Prostate gland (tissue), 2 donors: ENCODE results near the gene NIT1. TPM values are rescaled to one million over a fixed set of nuclear protein-coding genes. Genes with fewer than 3 reads are reported as not detected.

Experiments used
- DNase-seq: peaks from one replicate; pipeline ENCODE4 v3.0.0-alpha.2; 2019; ENCODE audit warnings: low spot score
- H3K27ac ChIP-seq, 2 donors: fragments of 200-600 bp; sonication (generic); 2 replicates each; pipeline ENCODE4 v1.5.1; 2017 to 2019
- H3K27me3 ChIP-seq: fragments of 200-600 bp; sonication (generic); replicated peaks from 2 replicates; pipeline ENCODE4 v1.5.1; 2019; ENCODE audit not compliant: insufficient read depth
- H3K36me3 ChIP-seq, 2 donors: fragments of 200-600 bp; sonication (generic); 1 replicate in 1 of 2; 2 replicates in 1 of 2; pipeline versions ENCODE4 v1.5.1 to v1.8.1; 2017 to 2019
- H3K4me1 ChIP-seq: fragments of 200-600 bp; sonication (generic); replicated peaks from 2 replicates; pipeline ENCODE4 v1.5.1; 2019
- H3K4me3 ChIP-seq, 2 donors: fragments of 200-600 bp; sonication (generic); 2 replicates each; pipeline ENCODE4 v1.5.1; 2017 to 2019
- H3K9me3 ChIP-seq: fragments of 200-600 bp; sonication (generic); 2 replicates; pipeline ENCODE4 v1.5.1; 2017
- POLR2A ChIP-seq: fragments of 450-650 bp; IDR thresholded peaks from one replicate; pipeline ENCODE4 v1.6.1; 2016; ENCODE audit warnings: antibody characterized with exemption, mild to moderate bottlenecking
- POLR2AphosphoS5 ChIP-seq: sonication (generic); formaldehyde crosslinking; IDR thresholded peaks from one replicate; pipeline ENCODE4 v1.6.1; 2017; ENCODE audit warnings: antibody characterized with exemption
- WGBS: methylation state at CpG from one replicate; pipeline ENCODE4 v1.1.5; 2018; 5-methylcytosine and 5-hydroxymethylcytosine counted together
- intact Hi-C: fragments of 100-400 bp; cut with DNase I; formaldehyde crosslinking; loops from one replicate; pipeline ENCODE4 v1.14.2; 2022
- total RNA-seq, 2 donors: library from RNA; depleted of rRNA; stranded (reverse); fragments of >200 nt; gene quantifications; one replicate each; pipeline ENCODE4 v1.1.0, GENCODE V29; 2016
- TF ChIP-seq, protein P1 (sequence below), 4 experiments: fragments of 200-600 bp in 2 of 4; fragments of 450-650 bp in 2 of 4; sonication (generic) in 2 of 4; IDR thresholded peaks; 1 replicate in 3 of 4; 2 replicates in 1 of 4; pipeline ENCODE4 v1.5.1; 2016 to 2019; ENCODE audit warnings: antibody characterized with exemption in 4 of 4, mild to moderate bottlenecking in 2 of 4, moderate library complexity in 2 of 4

Gene NIT1
- total RNA-seq, 2 donors from 2014 or later: 31.1 to 51.7 TPM

DNA sequence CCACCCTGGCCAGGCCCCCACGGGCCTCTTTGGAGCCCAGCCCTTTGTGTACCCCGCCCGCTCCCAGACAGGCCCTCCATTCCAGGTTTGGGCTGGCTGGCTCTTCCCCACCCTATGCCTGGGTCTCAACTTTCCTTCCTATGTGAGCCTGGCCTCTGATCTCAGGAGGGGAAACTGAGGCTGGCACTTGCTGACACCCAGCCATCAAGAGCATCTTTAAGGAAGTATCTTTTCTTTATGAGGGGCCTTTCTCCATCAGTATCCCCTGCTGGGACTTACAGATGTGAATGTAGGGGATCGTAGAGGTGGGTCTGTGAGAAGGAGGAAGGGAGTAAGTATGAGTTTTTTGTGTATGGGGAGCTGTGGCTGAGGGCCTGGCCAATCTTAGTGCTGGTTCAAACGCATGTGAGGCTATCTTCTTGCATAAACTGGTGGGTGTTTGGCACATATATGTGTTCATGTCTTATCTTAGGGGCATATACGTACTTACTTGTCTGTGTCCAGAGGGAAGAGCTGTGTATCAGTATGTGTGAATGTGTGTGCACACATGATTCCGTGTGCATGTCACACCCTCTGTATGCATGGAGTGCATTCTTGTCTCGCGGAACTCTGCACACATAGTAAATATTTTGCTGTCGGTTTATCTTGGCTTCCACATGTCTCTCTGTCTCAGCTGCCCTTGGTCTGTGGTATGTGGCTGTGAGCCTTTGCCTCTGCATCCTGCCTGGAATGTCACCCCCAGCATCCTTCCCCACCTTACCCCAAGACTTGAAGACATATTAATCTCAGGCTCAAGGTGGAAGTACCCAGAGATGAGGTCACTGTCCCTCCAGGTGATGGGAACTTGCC, 33.9 kb upstream of the NIT1 start:
- 49% methylated on average over 10 of the region's 10 CpGs for WGBS
- H3K9me3 ChIP-seq: no peaks in the 10 kb centered on the region
- DNase-seq: peak; percentile 61
- peak; percentile 10 for TF ChIP-seq POLR2AphosphoS5
- TF ChIP-seq, protein P1, sequence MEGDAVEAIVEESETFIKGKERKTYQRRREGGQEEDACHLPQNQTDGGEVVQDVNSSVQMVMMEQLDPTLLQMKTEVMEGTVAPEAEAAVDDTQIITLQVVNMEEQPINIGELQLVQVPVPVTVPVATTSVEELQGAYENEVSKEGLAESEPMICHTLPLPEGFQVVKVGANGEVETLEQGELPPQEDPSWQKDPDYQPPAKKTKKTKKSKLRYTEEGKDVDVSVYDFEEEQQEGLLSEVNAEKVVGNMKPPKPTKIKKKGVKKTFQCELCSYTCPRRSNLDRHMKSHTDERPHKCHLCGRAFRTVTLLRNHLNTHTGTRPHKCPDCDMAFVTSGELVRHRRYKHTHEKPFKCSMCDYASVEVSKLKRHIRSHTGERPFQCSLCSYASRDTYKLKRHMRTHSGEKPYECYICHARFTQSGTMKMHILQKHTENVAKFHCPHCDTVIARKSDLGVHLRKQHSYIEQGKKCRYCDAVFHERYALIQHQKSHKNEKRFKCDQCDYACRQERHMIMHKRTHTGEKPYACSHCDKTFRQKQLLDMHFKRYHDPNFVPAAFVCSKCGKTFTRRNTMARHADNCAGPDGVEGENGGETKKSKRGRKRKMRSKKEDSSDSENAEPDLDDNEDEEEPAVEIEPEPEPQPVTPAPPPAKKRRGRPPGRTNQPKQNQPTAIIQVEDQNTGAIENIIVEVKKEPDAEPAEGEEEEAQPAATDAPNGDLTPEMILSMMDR (IDR thresholded peaks at IDR 0.05): no peak
- TF ChIP-seq POLR2A: peak; percentile 14
- H3K27me3 ChIP-seq: no peaks in the 10 kb centered on the region
- H3K27ac ChIP-seq: peak overlapping the region; percentile 72 to 79
- H3K36me3 ChIP-seq: no peaks in the 10 kb centered on the region
- intact Hi-C loops: no loop called here
- no peak overlapping the region for H3K4me3 ChIP-seq
- peaks cover 6% of the 10 kb centered on the region for H3K4me1 ChIP-seq

DNA sequence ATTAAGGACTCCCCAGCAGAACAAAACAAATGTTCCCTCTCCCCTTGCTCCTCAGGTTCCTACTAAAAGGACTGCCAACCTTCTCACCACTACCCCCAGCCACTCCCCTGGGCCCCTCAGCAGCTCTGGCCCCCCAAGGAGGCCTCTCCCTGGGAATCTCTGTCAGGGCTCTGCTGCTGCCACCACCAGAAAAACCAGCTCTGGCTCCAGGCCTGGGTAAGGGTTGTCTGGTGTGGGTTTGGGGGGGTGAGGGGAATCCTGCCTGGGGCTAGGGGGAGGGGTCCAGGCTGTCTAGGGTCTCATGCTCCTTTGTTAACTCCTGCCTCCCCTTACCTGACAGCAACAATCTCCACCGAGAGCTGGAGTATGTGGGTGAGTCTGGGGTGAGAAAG, 33.3 kb upstream of the NIT1 start:
- DNase-seq: no peak
- intact Hi-C loops: no loop called here
- WGBS: 91% methylated on average over 1 of the region's 1 CpG
- Histone ChIP-seq H3K36me3 (no peaks in the 10 kb centered on the region), H3K27ac (peak overlapping the region; percentile 72 to 79), H3K9me3 (no peaks in the 10 kb centered on the region), H3K27me3 (no peaks in the 10 kb centered on the region), H3K4me1 (peaks cover 6% of the 10 kb centered on the region), H3K4me3 (no peak overlapping the region)
- TF ChIP-seq POLR2A (no peak), POLR2AphosphoS5 (no peak)
- TF ChIP-seq, protein P1 (IDR thresholded peaks at IDR 0.05): no peak

DNA sequence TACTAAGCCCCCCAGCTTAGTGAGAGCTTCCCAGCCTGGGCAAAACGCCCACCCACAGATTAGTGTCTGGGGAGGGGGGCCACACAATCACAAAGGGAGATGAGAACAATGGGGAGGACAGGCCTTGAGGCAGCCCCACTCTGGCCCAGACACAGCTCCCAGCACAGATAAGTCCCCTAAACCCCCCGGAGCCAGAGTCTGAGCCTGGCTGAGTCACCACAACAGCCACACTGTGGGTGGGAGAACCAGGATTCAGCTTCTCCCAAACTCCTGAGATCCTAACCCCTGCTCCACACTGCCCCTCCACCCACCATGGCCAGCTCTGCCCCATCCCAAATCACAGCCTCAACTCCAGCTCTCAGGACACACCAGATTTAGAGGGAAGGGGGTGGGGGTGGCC, 32.7 kb upstream of the NIT1 start:
- H3K27ac ChIP-seq: peak overlapping the region; percentile 72 to 79
- intact Hi-C loops: no loop called here
- peaks cover 6% of the 10 kb centered on the region for H3K4me1 ChIP-seq
- no peak for DNase-seq
- TF ChIP-seq, protein P1 (IDR thresholded peaks at IDR 0.05): no peak
- no peak for TF ChIP-seq POLR2A
- TF ChIP-seq POLR2AphosphoS5: no peak
- no peak overlapping the region for H3K4me3 ChIP-seq
- H3K27me3 ChIP-seq: no peaks in the 10 kb centered on the region
- no peaks in the 10 kb centered on the region for H3K9me3 ChIP-seq
- no peaks in the 10 kb centered on the region for H3K36me3 ChIP-seq
- WGBS: 64% methylated on average over 2 of the region's 2 CpGs

DNA sequence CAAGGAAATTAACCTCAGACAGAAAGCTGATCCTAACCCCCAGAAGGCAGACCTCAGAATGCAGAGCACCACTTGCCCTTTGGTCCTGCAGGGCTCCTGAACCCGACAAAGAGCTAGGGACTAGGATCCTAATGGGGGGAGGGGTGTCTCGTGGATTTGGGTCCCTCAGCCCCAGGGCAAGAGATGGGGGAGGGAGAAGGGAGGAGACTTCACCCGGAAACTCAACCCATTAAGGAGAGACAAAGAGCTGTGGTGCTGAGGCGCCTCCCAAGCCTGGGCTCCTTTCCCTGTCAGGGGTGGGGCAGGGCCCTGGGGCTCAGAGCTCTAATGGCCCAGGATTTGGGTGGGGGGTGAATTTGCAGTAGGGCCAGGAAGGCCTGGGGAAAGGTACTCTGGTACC, 31.4 kb upstream of the NIT1 start:
- no peak for DNase-seq
- no peak for TF ChIP-seq POLR2AphosphoS5
- TF ChIP-seq, protein P1 (IDR thresholded peaks at IDR 0.05): no peak
- TF ChIP-seq POLR2A: no peak
- H3K9me3 ChIP-seq: no peaks in the 10 kb centered on the region
- H3K27me3 ChIP-seq: no peaks in the 10 kb centered on the region
- WGBS: 31% methylated on average over 4 of the region's 4 CpGs
- peak overlapping the region; percentile 41 to 79 for H3K27ac ChIP-seq
- intact Hi-C loops: no loop called here
- H3K36me3 ChIP-seq: no peaks in the 10 kb centered on the region
- peaks cover 6% of the 10 kb centered on the region for H3K4me1 ChIP-seq
- no peak overlapping the region for H3K4me3 ChIP-seq
